Breast epithelium (tissue), 3 donors: ENCODE data around the gene KCNIP3.

Source experiments
- POLR2A ChIP-seq: fragments of 450-650 bp; IDR thresholded peaks from one replicate; pipeline ENCODE4 v1.6.1; 2016; ENCODE audit warnings: antibody characterized with exemption, mild to moderate bottlenecking, moderate library complexity
- TF ChIP-seq, protein P1 (sequence below), 3 donors: fragments of 450-650 bp; IDR thresholded peaks; one replicate each; pipeline ENCODE4 v1.5.1; 2016 to 2017; ENCODE audit warnings: antibody characterized with exemption in 3 of 3, mild to moderate bottlenecking in 3 of 3, moderate library complexity in 3 of 3

- TF ChIP-seq POLR2A = no peak
- TF ChIP-seq, protein P1, sequence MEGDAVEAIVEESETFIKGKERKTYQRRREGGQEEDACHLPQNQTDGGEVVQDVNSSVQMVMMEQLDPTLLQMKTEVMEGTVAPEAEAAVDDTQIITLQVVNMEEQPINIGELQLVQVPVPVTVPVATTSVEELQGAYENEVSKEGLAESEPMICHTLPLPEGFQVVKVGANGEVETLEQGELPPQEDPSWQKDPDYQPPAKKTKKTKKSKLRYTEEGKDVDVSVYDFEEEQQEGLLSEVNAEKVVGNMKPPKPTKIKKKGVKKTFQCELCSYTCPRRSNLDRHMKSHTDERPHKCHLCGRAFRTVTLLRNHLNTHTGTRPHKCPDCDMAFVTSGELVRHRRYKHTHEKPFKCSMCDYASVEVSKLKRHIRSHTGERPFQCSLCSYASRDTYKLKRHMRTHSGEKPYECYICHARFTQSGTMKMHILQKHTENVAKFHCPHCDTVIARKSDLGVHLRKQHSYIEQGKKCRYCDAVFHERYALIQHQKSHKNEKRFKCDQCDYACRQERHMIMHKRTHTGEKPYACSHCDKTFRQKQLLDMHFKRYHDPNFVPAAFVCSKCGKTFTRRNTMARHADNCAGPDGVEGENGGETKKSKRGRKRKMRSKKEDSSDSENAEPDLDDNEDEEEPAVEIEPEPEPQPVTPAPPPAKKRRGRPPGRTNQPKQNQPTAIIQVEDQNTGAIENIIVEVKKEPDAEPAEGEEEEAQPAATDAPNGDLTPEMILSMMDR (IDR thresholded peaks at IDR 0.05) = no peak
Measured at GRCh38 chr2:95392730-95393455, 95.7 kb downstream of the KCNIP3 start.
